GM12878 (cell line): ENCODE data around the gene INSIG2. TPM values are rescaled to one million over a fixed set of nuclear protein-coding genes. Genes with fewer than 3 reads are reported as not detected.

ENCODE experiments used
- ATF7 ChIP-seq: fragments of 450-650 bp; IDR thresholded peaks from 2 replicates; pipeline ENCODE4 v1.6.1; 2016; ENCODE audit warnings: low read depth, mild to moderate bottlenecking
- BHLHE40 ChIP-seq, 2 experiments: fragments of 450-650 bp in 1 of 2; IDR thresholded peaks; 2 replicates each; pipeline ENCODE4 v1.6.1; 2011 to 2017; ENCODE audit warnings: low read depth in 2 of 2, borderline replicate concordance in 1 of 2, improper control_type of control experiment in 1 of 2, low read length in 1 of 2, mild to moderate bottlenecking in 1 of 2
- CREM ChIP-seq: IDR thresholded peaks from 2 replicates; pipeline ENCODE4 v1.6.1; 2014; ENCODE audit warnings: antibody characterized with exemption, low read depth
- EGR1 ChIP-seq, 2 experiments: IDR thresholded peaks; 1 replicate in 1 of 2; 2 replicates in 1 of 2; pipeline ENCODE4 v1.6.1; 2011 to 2012; ENCODE audit warnings: low read depth in 2 of 2, low read length in 2 of 2, borderline replicate concordance in 1 of 2, mild to moderate bottlenecking in 1 of 2, moderate library complexity in 1 of 2
- ETV6 ChIP-seq, 2 experiments: fragments of 450-650 bp in 1 of 2; IDR thresholded peaks in 1 of 2; conservative IDR thresholded peaks in 1 of 2; 2 replicates each; pipeline ENCODE4 v1.6.1; 2014; ENCODE audit warnings: antibody characterized with exemption in 1 of 2, borderline replicate concordance in 1 of 2, low read depth in 1 of 2, mild to moderate bottlenecking in 1 of 2, moderate library complexity in 1 of 2
- FOXM1 ChIP-seq: IDR thresholded peaks from 2 replicates; pipeline ENCODE4 v1.6.1; 2012; ENCODE audit warnings: low read depth, mild to moderate bottlenecking, inconsistent platforms, low read length, moderate library complexity
- HDAC6 ChIP-seq: fragments of 200-600 bp; sonication (generic); IDR thresholded peaks from one replicate; pipeline ENCODE4 v1.8.0; 2017; ENCODE audit warnings: antibody characterized with exemption; ENCODE audit not compliant: unreplicated experiment
- HDGF ChIP-seq: fragments of 450-650 bp; IDR thresholded peaks from 2 replicates; pipeline ENCODE4 v1.6.1; 2016; ENCODE audit warnings: antibody characterized with exemption
- IKZF2 ChIP-seq, 2 experiments: fragments of 450-650 bp; IDR thresholded peaks; 2 replicates each; pipeline ENCODE4 v1.6.1; 2017; ENCODE audit warnings: mild to moderate bottlenecking in 2 of 2, moderate library complexity in 2 of 2
- JUND ChIP-seq: IDR thresholded peaks from 2 replicates; pipeline ENCODE4 v1.6.1; 2012; ENCODE audit warnings: low read depth, mild to moderate bottlenecking, low read length, improper control_type of control experiment, moderate library complexity
- LARP7 ChIP-seq: fragments of 450-650 bp; IDR thresholded peaks from 2 replicates; pipeline ENCODE4 v1.6.1; 2017; ENCODE audit warnings: mild to moderate bottlenecking
- MEF2A ChIP-seq: IDR thresholded peaks from 2 replicates; pipeline ENCODE4 v1.6.1; 2011; ENCODE audit warnings: low read depth, mild to moderate bottlenecking, low read length, moderate library complexity; ENCODE audit not compliant: insufficient read depth
- MTA2 ChIP-seq: fragments of 450-650 bp; IDR thresholded peaks from 2 replicates; pipeline ENCODE4 v1.6.1; 2016; ENCODE audit warnings: low read depth, mild to moderate bottlenecking, moderate library complexity
- MXI1 ChIP-seq: fragments of 150-350 bp; IDR thresholded peaks from 2 replicates; pipeline ENCODE4 v1.6.1; 2011; ENCODE audit warnings: low read depth, mild to moderate bottlenecking, inconsistent platforms, low read length, improper control_type of control experiment
- MYC ChIP-seq: IDR thresholded peaks from 2 replicates; pipeline ENCODE4 v1.6.1; 2011; ENCODE audit warnings: mild to moderate bottlenecking, low read length, moderate library complexity, inconsistent platforms; ENCODE audit not compliant: insufficient read depth, insufficient replicate concordance, insufficient read length, severe bottlenecking
- NR2C2 ChIP-seq: IDR thresholded peaks from 2 replicates; pipeline ENCODE4 v1.6.1; 2011; ENCODE audit warnings: borderline replicate concordance, low read depth; ENCODE audit not compliant: control insufficient read depth, insufficient read length
- NR2F1 ChIP-seq: fragments of 450-650 bp; conservative IDR thresholded peaks from 2 replicates; pipeline ENCODE4 v1.6.1; 2017; ENCODE audit warnings: mild to moderate bottlenecking
- POLR2AphosphoS5 ChIP-seq: IDR thresholded peaks from 2 replicates; pipeline ENCODE4 v1.6.1; 2011; ENCODE audit warnings: mild to moderate bottlenecking, low read length, inconsistent platforms
- SMARCA5 ChIP-seq: fragments of 450-650 bp; IDR thresholded peaks from 2 replicates; pipeline ENCODE4 v1.6.1; 2017; ENCODE audit warnings: mild to moderate bottlenecking
- SP1 ChIP-seq: IDR thresholded peaks from one replicate; pipeline ENCODE4 v1.6.1; 2011; ENCODE audit warnings: low read depth, low read length
- TCF7 ChIP-seq: IDR thresholded peaks from 2 replicates; pipeline ENCODE4 v1.6.1; 2014; ENCODE audit warnings: antibody characterized with exemption, borderline replicate concordance
- ZBED1 ChIP-seq: IDR thresholded peaks from 2 replicates; pipeline ENCODE4 v1.6.1; 2016; ENCODE audit warnings: borderline replicate concordance
- ZNF622 ChIP-seq: fragments of 450-650 bp; IDR thresholded peaks from 2 replicates; pipeline ENCODE4 v1.6.1; 2017; ENCODE audit warnings: mild to moderate bottlenecking, inconsistent platforms
- polyA plus RNA-seq, 11 experiments: library from polyadenylated mRNA; depleted of rRNA in 4 of 11; unstranded in 6 of 11; stranded (reverse) in 5 of 11; fragments of >200 nt; fragmentation: Nextera tagmentation in 4 of 11; fragmentation: Illumina TruSeq in 1 of 11; extraction: Ambion mirVana in 4 of 11; extraction: Trizol in 1 of 11; gene quantifications; 1 replicate in 1 of 11; 2 replicates in 10 of 11; pipeline versions ENCODE4 v1.2.1 to v1.2.3, GENCODE V29; 2011 to 2016; ENCODE audit warnings: inconsistent platforms in 2 of 11, missing spikeins in 2 of 11, low read depth in 1 of 11
- total RNA-seq, 4 experiments: library from RNA; depleted of rRNA in 3 of 4; stranded (reverse); fragments of >200 nt in 3 of 4; fragmentation: Illumina TruSeq in 1 of 4; extraction: Trizol in 1 of 4; gene quantifications; 2 replicates each; pipeline versions ENCODE4 v1.2.1 to v1.2.3, GENCODE V29; 2013 to 2021
- TF ChIP-seq, protein P1 (sequence below): fragments of 450-650 bp; IDR thresholded peaks from 2 replicates; pipeline ENCODE4 v1.6.1; 2017; ENCODE audit warnings: mild to moderate bottlenecking, moderate library complexity
- TF ChIP-seq, protein P2 (sequence below): fragments of 450-650 bp; formaldehyde crosslinking; IDR thresholded peaks from 2 replicates; pipeline ENCODE4 v1.4.0; 2020; ENCODE audit warnings: mild to moderate bottlenecking, moderate library complexity

INSIG2 gene
- total and polyA plus RNA-seq, 10 of the 15 experiments (the other 5 are each of a cell fraction or from before 2014, with no cell fraction given) = 4.9 to 92.7 (median 12.0) TPM

DNA sequence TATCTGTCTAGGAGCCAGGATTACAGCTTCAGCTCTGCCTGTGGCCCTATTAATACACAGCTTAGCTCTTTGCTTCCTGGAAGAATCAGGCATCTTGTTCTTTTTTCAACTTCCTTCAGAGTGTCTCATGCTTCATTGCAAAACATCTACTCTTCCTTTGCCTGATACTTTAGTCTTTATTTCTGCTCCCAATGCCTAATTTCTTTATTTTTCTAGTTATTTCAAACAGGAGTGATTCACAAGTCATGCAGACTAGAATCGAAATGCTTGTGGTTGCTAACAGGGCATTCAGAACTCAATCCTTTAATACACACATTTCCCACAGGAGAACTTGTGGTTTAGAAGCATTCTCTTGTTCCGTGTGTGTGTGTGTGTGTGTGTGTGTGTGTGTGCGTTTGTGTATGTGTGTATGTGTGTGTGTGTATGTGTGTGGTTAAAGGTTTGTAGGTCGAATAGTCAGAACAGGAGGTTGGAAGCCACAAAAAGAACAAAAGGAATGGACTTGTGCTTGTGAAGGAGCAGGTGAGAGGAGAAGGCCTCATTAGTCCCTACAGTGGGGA is 28.3 kb upstream of the INSIG2 start (continued):
- TF ChIP-seq ETV6 (conservative IDR thresholded peaks at IDR 0.05 in 1 of 2, IDR thresholded peaks at IDR 0.05 in 1 of 2; ENCODE audit: borderline replicate concordance in 1 of 2, low read depth in 1 of 2) (peak in 1 of 2 experiments; percentile 68; a peak in 2 of 4 replicates), MXI1 (no peak), SP1 (no peak), EGR1 (IDR thresholded peaks at IDR 0.05; ENCODE audit: borderline replicate concordance in 1 of 2, low read depth in 2 of 2, low read length in 2 of 2) (no peak), ZBED1 (peak; percentile 55; the same call in 1 of the 2 replicates), ZNF622 (no peak), CREM (peak; percentile 69), TCF7 (0 out of 2 replicates have a peak, but pooled peaks have one; percentile 43), MTA2 (peak; percentile 99), BHLHE40 (IDR thresholded peaks at IDR 0.05; ENCODE audit: borderline replicate concordance in 1 of 2, low read depth in 2 of 2, low read length in 1 of 2) (peak; percentile 75 to 81; a peak in 3 of 4 replicates), ATF7 (peak; percentile 88), JUND (peak; percentile 72; the same call in 1 of the 2 replicates), IKZF2 (IDR thresholded peaks at IDR 0.05) (peak; percentile 100), FOXM1 (0 out of 2 replicates have a peak, but pooled peaks have one; percentile 57), POLR2AphosphoS5 (no peak), MYC (no peak), MEF2A (peak; percentile 49; the same call in 1 of the 2 replicates), NR2C2 (no peak), LARP7 (no peak), HDGF (peak; percentile 49; the same call in 1 of the 2 replicates), SMARCA5 (no peak), NR2F1 (peak; percentile 97), HDAC6 (no peak)
- TF ChIP-seq, protein P1, sequence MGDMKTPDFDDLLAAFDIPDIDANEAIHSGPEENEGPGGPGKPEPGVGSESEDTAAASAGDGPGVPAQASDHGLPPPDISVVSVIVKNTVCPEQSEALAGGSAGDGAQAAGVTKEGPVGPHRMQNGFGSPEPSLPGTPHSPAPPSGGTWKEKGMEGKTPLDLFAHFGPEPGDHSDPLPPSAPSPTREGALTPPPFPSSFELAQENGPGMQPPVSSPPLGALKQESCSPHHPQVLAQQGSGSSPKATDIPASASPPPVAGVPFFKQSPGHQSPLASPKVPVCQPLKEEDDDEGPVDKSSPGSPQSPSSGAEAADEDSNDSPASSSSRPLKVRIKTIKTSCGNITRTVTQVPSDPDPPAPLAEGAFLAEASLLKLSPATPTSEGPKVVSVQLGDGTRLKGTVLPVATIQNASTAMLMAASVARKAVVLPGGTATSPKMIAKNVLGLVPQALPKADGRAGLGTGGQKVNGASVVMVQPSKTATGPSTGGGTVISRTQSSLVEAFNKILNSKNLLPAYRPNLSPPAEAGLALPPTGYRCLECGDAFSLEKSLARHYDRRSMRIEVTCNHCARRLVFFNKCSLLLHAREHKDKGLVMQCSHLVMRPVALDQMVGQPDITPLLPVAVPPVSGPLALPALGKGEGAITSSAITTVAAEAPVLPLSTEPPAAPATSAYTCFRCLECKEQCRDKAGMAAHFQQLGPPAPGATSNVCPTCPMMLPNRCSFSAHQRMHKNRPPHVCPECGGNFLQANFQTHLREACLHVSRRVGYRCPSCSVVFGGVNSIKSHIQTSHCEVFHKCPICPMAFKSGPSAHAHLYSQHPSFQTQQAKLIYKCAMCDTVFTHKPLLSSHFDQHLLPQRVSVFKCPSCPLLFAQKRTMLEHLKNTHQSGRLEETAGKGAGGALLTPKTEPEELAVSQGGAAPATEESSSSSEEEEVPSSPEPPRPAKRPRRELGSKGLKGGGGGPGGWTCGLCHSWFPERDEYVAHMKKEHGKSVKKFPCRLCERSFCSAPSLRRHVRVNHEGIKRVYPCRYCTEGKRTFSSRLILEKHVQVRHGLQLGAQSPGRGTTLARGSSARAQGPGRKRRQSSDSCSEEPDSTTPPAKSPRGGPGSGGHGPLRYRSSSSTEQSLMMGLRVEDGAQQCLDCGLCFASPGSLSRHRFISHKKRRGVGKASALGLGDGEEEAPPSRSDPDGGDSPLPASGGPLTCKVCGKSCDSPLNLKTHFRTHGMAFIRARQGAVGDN = no peak
- TF ChIP-seq, protein P2, sequence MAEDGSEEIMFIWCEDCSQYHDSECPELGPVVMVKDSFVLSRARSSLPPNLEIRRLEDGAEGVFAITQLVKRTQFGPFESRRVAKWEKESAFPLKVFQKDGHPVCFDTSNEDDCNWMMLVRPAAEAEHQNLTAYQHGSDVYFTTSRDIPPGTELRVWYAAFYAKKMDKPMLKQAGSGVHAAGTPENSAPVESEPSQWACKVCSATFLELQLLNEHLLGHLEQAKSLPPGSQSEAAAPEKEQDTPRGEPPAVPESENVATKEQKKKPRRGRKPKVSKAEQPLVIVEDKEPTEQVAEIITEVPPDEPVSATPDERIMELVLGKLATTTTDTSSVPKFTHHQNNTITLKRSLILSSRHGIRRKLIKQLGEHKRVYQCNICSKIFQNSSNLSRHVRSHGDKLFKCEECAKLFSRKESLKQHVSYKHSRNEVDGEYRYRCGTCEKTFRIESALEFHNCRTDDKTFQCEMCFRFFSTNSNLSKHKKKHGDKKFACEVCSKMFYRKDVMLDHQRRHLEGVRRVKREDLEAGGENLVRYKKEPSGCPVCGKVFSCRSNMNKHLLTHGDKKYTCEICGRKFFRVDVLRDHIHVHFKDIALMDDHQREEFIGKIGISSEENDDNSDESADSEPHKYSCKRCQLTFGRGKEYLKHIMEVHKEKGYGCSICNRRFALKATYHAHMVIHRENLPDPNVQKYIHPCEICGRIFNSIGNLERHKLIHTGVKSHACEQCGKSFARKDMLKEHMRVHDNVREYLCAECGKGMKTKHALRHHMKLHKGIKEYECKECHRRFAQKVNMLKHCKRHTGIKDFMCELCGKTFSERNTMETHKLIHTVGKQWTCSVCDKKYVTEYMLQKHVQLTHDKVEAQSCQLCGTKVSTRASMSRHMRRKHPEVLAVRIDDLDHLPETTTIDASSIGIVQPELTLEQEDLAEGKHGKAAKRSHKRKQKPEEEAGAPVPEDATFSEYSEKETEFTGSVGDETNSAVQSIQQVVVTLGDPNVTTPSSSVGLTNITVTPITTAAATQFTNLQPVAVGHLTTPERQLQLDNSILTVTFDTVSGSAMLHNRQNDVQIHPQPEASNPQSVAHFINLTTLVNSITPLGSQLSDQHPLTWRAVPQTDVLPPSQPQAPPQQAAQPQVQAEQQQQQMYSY (CRISPR knock-in tag) = no peak
